Kidney (tissue), 11 donors: ENCODE results near the gene NBPF26. TPM values are rescaled to one million over a fixed set of nuclear protein-coding genes. Genes with fewer than 3 reads are reported as not detected.
"Not testable (repeated sequence)": the region's sequence is repeated elsewhere in the genome, so short reads cannot be mapped to it uniquely, and the experiment has no call there.

Source experiments
- DNase-seq, 5 donors: peaks; one replicate each; pipeline ENCODE4 v3.0.0-alpha.2; 2013 to 2020
- FAIRE-seq: peaks from 2 replicates; lab custom pipeline; 2012; peaks lifted over from hg19 to GRCh38; lab: Jason Lieb, UNC
- H3K27ac ChIP-seq, 2 donors: one replicate each; pipeline ENCODE4 v1.7.0; 2013; ENCODE audit warnings: low read depth in 2 of 2, low read length in 2 of 2, inconsistent platforms in 1 of 2
- H3K27me3 ChIP-seq: one replicate; pipeline ENCODE4 v1.7.1; 2013; ENCODE audit warnings: low read length, inconsistent platforms; ENCODE audit not compliant: control insufficient read depth, insufficient read depth
- H3K36me3 ChIP-seq, 3 donors: one replicate each; pipeline versions ENCODE4 v1.7.0 to v1.7.1; 2013; ENCODE audit warnings: low read length in 3 of 3, control low read depth in 1 of 3, inconsistent platforms in 1 of 3; ENCODE audit not compliant: insufficient read depth in 3 of 3, control insufficient read depth in 2 of 3
- H3K4me1 ChIP-seq, 3 donors: one replicate each; pipeline versions ENCODE4 v1.7.0 to v1.7.1; 2013; ENCODE audit warnings: low read length in 3 of 3, inconsistent platforms in 1 of 3, low read depth in 1 of 3; ENCODE audit not compliant: control insufficient read depth in 2 of 3, insufficient read depth in 2 of 3
- H3K4me3 ChIP-seq, 3 donors: one replicate each; pipeline versions ENCODE4 v1.7.0 to v1.8.1; 2013; ENCODE audit warnings: low read length in 3 of 3, control low read depth in 1 of 3, inconsistent platforms in 1 of 3
- H3K9ac ChIP-seq, 3 donors: one replicate each; pipeline versions ENCODE4 v1.7.0 to v1.7.1; 2013; ENCODE audit warnings: low read length in 3 of 3, control low read depth in 1 of 3, inconsistent platforms in 1 of 3
- H3K9me3 ChIP-seq, 3 donors: one replicate each; pipeline versions ENCODE4 v1.7.0 to v1.7.1; 2013; ENCODE audit warnings: low read length in 3 of 3, control low read depth in 1 of 3, inconsistent platforms in 1 of 3; ENCODE audit not compliant: control insufficient read depth in 2 of 3, insufficient read depth in 1 of 3
- intact Hi-C: fragments of 100-400 bp; cut with DNase I; formaldehyde crosslinking; loops from one replicate; pipeline ENCODE4 v1.11.1; 2022
- polyA plus RNA-seq: library from polyadenylated mRNA; stranded (reverse); fragments of 350-450 nt; fragmentation: Illumina TruSeq; extraction: RNeasy Lipid Tissue Mini Kit (QIAGEN cat#74804); gene quantifications from one replicate; pipeline ENCODE4 v1.2.3, GENCODE V29; 2014; ENCODE audit warnings: low read depth, low replicate concordance; ENCODE audit not compliant: insufficient read depth
- total RNA-seq: library from RNA; stranded (reverse); fragmentation: NEBNext Ultra II Directional; extraction: Animal tissue kit (Norgen Biotek cat#: 25700); gene quantifications from one replicate; pipeline ENCODE4 v1.2.1, GENCODE V29; 2021
- donor health status: control.
- donor health status: control.
- donor health status: DM: yes; HTN: yes; CAD: no.
- donor health status: Normal renal cell carcinoma (clear cell type).

Gene NBPF26
- total and polyA plus RNA-seq, 2 donors from 2014 or later = 1.9 to 38.2 TPM

- H3K9ac ChIP-seq, H3K4me3 ChIP-seq, intact Hi-C loops, H3K27me3 ChIP-seq, DNase-seq, H3K9me3 ChIP-seq, H3K4me1 ChIP-seq, H3K27ac ChIP-seq, FAIRE-seq, H3K36me3 ChIP-seq: not testable (repeated sequence)
Measured at GRCh38 chr1:120723358-120723714, 409 bp upstream of the NBPF26 start.

GRCh38 chr1:120724507-120724906, 762 bp downstream of the NBPF26 start:
- intact Hi-C loops, H3K27me3 ChIP-seq, FAIRE-seq, H3K9ac ChIP-seq, H3K36me3 ChIP-seq, H3K9me3 ChIP-seq, H3K4me1 ChIP-seq: not testable (repeated sequence)
- peak overlapping the region in 1 of 2 donors; percentile 63 for H3K27ac ChIP-seq
- peak overlapping the region in 1 of 3 donors; percentile 41 for H3K4me3 ChIP-seq
- DNase-seq = peak in 1 of 5 donors; percentile 30

GRCh38 chr1:120728811-120729210, 5.1 kb downstream of the NBPF26 start:
- H3K4me1 ChIP-seq = not testable (repeated sequence)

DNA sequence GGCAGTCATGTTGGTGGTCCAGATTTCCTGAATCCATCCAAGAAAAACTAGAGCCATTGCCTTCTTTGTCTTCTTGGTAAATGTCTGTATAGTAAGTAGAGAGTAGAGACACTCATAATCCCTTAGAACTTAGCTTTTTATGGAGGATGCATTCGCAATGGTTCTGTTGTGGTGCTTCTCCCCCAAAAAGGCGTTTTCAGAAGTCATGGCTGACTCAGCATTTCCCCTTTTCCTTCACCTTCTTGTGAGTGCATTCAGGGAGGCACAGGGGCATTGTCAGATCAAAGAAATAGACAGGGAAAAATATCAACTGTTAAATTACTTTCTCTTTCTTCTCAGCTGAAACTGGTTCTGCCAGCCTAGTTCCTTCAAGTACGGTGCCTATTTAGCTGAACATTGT, 45.3 kb downstream of the NBPF26 start:
- H3K27ac ChIP-seq, FAIRE-seq, DNase-seq, intact Hi-C loops, H3K27me3 ChIP-seq, H3K36me3 ChIP-seq, H3K9me3 ChIP-seq, H3K4me1 ChIP-seq, H3K9ac ChIP-seq, H3K4me3 ChIP-seq: not testable (repeated sequence)

More at GRCh38 chr1:120728811-120729210, 5.1 kb downstream of the NBPF26 start:
- H3K27me3 ChIP-seq, H3K4me3 ChIP-seq, intact Hi-C loops, FAIRE-seq, DNase-seq, H3K36me3 ChIP-seq, H3K9ac ChIP-seq, H3K9me3 ChIP-seq, H3K27ac ChIP-seq: not testable (repeated sequence)

DNA sequence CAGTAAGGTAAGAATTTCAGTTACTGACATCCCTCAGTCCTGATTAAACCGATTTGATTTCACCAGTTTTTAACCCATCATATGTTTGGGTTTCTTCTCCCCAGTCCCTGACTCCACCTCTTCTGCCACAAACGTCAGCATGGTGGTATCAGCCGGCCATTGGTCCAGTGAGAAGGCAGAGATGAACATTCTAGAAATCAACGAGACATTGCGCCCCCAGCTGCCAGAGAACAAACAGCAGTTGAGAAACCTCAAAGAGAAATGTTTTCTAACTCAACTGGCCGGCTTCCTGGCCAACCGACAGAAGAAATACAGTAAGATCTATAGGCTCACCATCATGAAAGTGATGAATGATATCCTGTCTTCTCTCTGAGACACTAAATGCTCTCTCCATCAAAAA, 81.7 kb downstream of the NBPF26 start:
- intact Hi-C loops, H3K36me3 ChIP-seq, H3K27ac ChIP-seq, H3K4me3 ChIP-seq, FAIRE-seq, H3K4me1 ChIP-seq, H3K27me3 ChIP-seq, H3K9me3 ChIP-seq, H3K9ac ChIP-seq: not testable (repeated sequence)
- DNase-seq = peak in 4 of 5 donors; percentile 1 to 40 (median 6)

DNA sequence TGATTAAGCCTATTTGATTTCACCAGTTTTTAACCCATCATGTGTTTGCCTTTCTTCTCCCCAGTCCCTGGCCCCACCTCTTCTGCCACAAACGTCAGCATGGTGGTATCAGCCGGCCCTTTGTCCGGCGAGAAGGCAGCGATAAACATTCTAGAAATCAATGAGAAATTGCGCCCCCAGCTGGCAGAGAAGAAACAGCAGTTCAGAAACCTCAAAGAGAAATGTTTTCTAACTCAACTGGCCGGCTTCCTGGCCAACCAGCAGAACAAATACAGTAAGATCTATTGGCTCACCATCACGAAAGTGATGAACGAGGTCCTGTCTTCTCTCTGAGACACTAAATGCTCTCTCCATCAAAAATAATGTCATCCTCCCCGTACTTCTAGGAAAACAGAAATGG, 88.1 kb downstream of the NBPF26 start:
- H3K27me3 ChIP-seq, FAIRE-seq, H3K36me3 ChIP-seq, H3K27ac ChIP-seq, H3K4me1 ChIP-seq, H3K4me3 ChIP-seq, H3K9ac ChIP-seq, H3K9me3 ChIP-seq, intact Hi-C loops: not testable (repeated sequence)
- DNase-seq = peak; percentile 2 to 63 (median 34)

- H3K27me3 ChIP-seq, H3K27ac ChIP-seq, H3K4me1 ChIP-seq, H3K36me3 ChIP-seq, H3K9me3 ChIP-seq, intact Hi-C loops, H3K4me3 ChIP-seq, FAIRE-seq, H3K9ac ChIP-seq, DNase-seq: not testable (repeated sequence)
Measured at GRCh38 chr1:120825051-120825450, 101.3 kb downstream of the NBPF26 start.

- not testable (repeated sequence) for H3K4me1 ChIP-seq, H3K9me3 ChIP-seq, FAIRE-seq
Measured at GRCh38 chr1:120826623-120827022, 102.9 kb downstream of the NBPF26 start.

More at GRCh38 chr1:120826623-120827022, 102.9 kb downstream of the NBPF26 start:
- intact Hi-C loops, DNase-seq, H3K36me3 ChIP-seq, H3K27me3 ChIP-seq, H3K9ac ChIP-seq, H3K27ac ChIP-seq, H3K4me3 ChIP-seq: not testable (repeated sequence)
